Effector CD8-positive, alpha-beta T cell (primary cell): ENCODE results near the gene SCGB1A1.

Experiments used
- DNase-seq: peaks from one replicate; lab custom pipeline; 2025; lab: John Stamatoyannopoulos, UW

SCGB1A1 gene

DNA sequence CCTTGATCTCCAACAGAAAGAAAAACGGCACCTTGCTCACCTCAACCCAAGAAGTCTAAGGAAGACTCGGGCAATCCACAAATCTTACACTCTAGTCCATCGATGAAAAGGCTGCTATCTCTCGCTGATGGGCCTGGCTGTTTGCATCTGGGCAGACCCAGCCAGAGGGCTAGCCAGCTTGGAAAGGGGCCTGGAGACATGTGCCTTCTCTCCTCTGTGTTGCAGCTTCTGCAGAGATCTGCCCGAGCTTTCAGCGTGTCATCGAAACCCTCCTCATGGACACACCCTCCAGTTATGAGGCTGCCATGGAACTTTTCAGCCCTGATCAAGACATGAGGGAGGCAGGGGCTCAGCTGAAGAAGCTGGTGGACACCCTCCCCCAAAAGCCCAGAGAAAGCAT, 3.2 kb downstream of the SCGB1A1 start:
- DNase-seq = no peak

DNA sequence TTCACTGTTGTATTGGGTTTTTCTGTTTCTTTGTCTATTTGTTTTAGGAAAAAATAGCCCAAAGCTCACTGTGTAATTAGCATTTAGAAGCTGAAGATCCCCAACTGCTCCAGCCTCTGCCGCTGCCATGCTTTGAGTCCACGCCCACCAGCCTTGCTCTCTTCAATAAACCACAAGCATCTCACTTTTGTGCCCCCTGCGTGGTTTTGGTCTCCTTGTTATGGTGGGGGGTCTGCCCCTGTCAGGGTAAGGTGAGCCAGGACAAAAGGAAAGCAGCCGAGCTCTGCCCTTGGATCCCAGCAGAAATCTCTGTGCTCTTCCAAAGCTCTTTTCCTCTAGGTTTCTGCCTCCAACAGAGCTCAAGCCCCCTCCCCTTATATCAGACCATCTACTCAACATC, 4.2 kb downstream of the SCGB1A1 start:
- no peak for DNase-seq

- DNase-seq = no peak
Measured at GRCh38 chr11:62427630-62428233, 8.9 kb downstream of the SCGB1A1 start.

DNA sequence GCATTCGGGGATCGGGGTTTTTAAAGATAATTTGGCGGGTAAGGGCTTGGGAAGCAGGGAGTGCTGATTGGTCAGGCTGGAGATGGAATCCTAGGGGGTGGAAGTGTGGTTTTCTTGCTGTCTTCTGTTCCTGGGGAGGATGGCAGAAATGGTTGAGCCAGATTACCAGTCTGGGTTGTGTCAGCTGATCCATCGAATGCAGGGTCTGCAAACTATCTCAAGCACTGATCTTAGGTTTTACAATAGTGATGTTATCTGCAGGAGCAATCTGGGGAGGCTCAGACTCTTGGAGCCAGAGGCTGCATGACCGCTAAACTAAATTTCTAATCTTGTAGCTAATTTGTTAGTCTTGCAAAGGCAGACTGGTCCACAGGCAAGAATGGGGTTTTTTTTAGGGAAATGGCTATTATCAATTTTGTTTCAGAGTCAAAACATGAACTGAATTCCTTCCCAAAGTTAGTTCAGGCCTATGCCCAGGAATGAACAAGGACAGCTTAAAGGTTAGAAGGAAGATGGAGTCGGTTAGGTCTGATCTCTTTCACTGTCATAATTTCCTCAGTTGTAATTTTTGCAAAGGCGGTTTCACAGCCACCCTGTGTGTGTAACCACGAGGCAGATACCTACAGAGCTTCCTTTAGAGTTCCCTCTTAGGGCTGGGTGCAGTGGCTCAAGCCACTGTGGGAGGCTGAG, 10.2 kb downstream of the SCGB1A1 start:
- DNase-seq = no peak

- DNase-seq = no peak
Measured at GRCh38 chr11:62430425-62430824, 11.6 kb downstream of the SCGB1A1 start.

DNA sequence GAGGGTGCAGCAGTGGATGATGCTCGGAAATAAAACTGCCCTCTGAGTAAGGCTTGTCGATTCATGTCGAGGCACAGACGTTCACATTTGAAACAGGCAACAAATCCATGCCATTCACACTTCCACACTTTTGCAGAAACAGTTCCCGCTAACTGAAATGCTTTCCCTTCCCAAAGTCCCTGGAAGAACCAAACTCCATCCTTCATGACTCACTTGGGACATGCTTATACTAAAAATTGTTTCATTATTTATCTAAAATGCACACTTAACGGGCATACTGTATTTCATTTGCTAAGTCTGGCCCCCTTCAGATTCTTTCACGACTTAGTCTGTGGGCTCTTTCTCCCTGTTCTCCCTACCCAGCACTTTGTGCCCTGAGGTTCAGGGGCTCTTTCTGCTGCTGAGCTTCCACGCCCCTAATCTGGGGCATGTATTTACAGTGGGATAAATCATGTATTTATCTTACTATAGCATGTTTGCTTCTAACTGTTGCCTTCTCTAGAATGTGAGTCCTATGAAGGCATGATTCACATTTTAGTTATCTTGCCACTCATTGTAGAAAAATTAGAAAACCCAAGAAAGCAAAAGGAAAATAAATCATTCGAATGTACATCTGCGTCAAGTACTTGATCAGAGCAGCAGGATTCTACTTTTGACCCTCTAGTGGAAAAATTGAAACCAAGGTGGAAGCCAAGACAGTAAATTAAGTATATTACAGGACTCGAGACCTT, 12.5 kb downstream of the SCGB1A1 start:
- no peak for DNase-seq

DNA sequence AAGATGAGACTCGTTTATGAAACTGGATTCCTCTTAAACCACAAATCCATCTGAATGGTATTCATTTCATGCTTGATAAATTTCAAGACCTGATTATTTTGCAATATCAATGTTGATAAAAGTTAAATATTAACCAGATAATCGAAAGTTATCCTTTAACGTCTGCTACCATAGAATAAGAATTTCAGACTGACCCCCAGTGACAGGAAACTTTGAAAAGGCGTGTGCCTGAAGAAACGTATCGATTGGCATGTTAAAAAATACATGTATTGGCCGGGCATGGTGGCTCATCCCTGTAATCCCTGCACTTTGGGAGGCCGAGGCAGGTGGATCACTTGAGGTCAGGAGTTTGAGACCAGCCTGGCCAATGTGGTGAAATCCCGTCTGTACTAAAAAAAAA, 13.9 kb downstream of the SCGB1A1 start:
- no peak for DNase-seq

DNA sequence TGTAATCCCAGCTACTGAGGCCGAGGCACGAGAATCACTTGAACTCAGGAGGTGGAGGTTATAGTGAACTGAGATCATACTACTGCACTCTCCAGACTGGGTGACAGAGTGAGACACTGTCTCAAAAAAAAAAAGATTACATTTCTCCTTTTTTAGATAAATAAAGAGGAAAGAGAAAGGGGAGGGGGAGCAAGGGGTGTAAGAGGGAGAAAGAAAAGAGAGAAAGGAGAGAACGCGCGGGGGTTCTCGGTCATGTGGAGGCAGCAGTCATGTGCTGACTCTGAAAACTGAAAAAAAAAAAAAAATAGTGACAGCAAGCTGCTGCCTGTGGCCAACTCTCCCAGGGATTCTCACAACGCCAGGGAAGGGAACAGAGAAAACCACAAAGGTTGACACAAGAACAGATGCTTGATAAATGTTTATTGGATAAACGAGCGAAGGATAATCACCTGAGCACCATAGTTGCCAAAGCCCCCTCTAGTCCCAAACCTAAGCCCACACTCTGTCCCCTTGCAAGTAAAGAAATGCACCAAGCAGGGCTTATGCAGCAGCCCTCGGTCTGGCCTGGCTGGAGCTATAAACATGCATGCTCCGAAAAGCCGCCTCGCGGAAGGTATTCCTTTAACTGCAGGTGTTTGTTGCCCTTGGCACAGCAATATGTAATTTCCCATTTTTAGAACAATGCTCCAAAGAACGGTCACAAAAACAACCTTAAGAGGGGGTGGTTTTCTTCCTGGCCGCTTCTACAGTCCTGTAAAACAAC, 14.5 kb downstream of the SCGB1A1 start:
- no peak for DNase-seq

DNA sequence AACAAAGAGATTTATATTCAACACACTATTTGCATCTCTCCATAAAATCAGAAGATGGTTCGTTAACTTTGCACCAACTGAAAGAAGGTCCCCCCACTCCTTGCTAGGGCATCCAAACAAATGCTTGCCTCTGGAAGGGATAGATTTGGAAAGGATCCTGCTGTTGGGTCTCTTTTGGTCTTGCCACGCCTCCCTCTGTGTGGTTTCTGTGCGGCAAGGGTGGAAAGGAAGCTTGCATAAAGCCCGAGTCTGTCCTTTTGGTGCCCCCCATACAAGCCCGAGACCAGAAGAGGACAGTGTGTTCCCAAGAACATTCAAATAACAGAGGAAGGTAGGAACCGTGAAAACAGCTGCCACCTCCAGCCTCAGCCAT, 15.1 kb downstream of the SCGB1A1 start:
- no peak for DNase-seq

- no peak for DNase-seq
Measured at GRCh38 chr11:62435846-62436660, 17.2 kb downstream of the SCGB1A1 start.

GRCh38 chr11:62437616-62438015, 18.8 kb downstream of the SCGB1A1 start:
- DNase-seq = no peak

GRCh38 chr11:62438641-62439040, 19.8 kb downstream of the SCGB1A1 start:
- DNase-seq = no peak

GRCh38 chr11:62439785-62440602, 21.2 kb downstream of the SCGB1A1 start:
- no peak for DNase-seq

DNA sequence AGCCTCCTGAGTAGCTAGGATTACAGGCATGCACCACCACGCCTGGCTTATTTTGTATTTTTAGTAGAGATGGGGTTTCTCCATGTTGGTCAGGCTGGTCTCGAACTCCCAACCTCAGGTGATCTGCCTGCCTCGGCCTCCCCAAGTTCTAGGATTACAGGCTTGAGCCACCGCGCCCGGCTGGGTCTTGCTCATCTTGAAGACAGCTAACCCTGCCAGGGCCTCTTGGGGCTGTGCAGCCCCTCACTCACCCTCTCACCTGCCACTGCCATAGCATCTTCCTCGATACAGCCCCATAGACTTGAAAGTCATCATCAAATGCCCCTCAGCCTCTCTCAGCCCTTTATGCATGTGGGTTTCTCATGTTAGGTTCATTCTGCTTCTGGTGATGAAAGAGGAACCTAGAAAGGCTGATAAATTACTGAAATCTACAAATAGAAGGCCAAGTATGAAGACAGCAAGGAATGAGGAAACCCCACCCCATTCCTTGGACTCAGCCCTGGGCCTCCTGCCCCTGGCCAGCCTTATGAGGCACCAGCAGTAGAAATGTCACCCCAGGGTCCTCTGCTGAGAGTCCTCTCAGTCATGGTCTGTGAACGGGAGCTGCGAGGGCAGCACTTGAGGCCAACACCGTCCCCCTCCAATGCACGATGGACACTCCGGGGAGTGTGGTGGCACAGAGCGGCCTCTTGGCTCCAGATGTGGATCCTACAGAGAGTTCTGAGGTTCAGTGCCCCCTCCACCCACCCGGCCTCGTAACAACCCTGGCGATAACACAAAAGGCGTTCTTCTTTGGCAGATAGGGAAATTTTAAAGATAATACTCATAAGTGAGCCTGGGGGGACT, 24.8 kb downstream of the SCGB1A1 start:
- no peak for DNase-seq

GRCh38 chr11:62444236-62444833, 25.5 kb downstream of the SCGB1A1 start:
- peak; percentile 18 for DNase-seq

DNA sequence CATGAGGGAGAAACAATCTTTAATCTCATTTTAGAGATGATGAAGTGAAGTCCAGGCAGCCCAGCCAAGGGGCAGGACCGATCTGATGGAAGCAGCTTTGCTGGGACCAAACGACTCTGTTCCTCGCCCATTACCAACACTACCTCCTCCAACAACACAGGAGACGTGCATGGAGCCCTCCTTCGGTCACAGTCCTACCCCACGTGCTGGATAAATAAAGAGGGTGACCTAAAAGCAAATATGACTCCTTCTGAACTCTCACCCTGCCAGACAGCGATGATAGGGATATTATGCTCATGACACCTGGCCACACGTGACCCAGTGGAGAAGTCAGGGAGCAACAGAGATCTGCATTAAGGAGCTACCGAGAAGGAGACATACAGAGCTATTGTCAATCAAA, 26.0 kb downstream of the SCGB1A1 start:
- no peak for DNase-seq

DNA sequence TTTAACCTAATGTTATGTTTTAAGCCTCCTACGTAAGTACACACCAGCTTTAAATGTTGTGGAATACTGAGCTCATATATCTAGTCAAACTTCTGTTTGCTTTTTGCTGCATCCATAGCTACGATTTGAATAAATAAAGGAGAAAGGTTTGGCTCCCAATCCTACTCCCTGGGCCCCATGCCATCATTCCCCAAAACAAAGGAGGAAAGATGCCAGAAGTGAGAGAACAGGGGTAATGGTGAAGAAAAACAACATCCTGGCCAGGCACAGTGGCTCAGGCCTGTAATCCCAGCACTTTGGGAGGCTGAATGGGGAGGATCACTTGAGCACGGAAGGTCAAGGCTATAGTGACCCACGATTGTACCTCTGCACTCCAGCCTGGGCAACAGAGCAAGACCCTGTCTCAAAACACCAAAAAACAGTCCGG, 26.5 kb downstream of the SCGB1A1 start:
- no peak for DNase-seq

DNA sequence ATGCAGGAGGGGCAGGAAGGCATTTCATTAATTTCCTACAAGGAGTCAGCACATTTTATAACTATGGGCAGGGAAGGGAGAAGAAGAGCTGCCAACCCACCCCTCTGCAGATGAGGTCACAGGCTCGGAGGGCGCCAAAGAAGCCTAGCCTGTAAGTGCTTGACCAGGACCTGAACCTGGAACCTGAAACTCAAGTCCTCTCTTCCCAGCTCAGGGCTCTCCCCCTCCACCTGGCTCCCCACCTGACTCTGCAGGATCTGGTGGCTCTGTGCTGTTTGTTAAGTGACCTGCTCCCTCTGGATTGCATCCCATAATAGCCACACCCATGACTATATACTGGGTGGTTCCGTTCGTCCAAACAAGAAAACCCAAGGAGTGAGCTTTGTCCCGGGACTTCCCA, 27.3 kb downstream of the SCGB1A1 start:
- no peak for DNase-seq

DNA sequence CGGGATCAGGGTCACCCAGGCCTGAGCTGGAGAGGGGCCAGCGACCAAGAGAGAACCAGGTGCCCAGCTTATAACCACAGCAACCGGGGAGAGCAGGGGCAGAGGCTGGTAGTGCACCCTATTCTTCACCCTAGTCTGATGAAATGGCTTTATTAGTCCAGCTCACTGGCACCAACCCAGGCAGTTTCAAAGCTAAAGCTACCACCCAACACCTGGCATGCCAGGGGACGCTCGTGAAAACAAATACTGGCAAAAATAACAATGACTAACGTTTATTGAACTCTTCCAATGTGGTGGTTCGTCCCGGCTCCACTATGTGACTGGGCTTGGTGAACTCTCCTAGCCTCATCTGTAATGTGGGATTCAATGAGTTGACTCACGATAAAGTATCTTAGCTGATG, 30.6 kb downstream of the SCGB1A1 start:
- no peak for DNase-seq
